Esophagus muscularis mucosa (tissue), 4 donors: ENCODE results near the gene HSPA1B. TPM values are rescaled to one million over a fixed set of nuclear protein-coding genes. Genes with fewer than 3 reads are reported as not detected.
"Not testable (repeated sequence)": the region's sequence is repeated elsewhere in the genome, so short reads cannot be mapped to it uniquely, and the experiment has no call there.

ENCODE experiments used
- DNase-seq: peaks from one replicate; pipeline ENCODE4 v3.0.0-alpha.2; 2017; ENCODE audit errors: extremely low spot score
- H3K27ac ChIP-seq, 4 donors: fragments of 200-600 bp; sonication (generic); replicated peaks in 1 of 4; 1 replicate in 3 of 4; 2 replicates in 1 of 4; pipeline ENCODE4 v1.5.1; 2016 to 2019; ENCODE audit warnings: mild to moderate bottlenecking in 1 of 4
- H3K27me3 ChIP-seq, 4 donors: fragments of 200-600 bp; sonication (generic); one replicate each; pipeline versions ENCODE4 v1.5.1 to v1.6.0; 2016 to 2019
- H3K36me3 ChIP-seq, 4 donors: fragments of 200-600 bp; sonication (generic); one replicate each; pipeline ENCODE4 v1.5.1; 2016 to 2019
- H3K4me1 ChIP-seq, 4 donors: fragments of 200-600 bp; sonication (generic); one replicate each; pipeline ENCODE4 v1.5.1; 2016 to 2019
- H3K4me3 ChIP-seq, 4 donors: fragments of 200-600 bp; sonication (generic); 1 replicate in 2 of 4; 2 replicates in 2 of 4; pipeline ENCODE4 v1.5.1; 2016 to 2019; ENCODE audit warnings: mild to moderate bottlenecking in 4 of 4, moderate library complexity in 1 of 4
- H3K9me3 ChIP-seq, 4 donors: fragments of 200-600 bp; sonication (generic); 1 replicate in 3 of 4; 2 replicates in 1 of 4; pipeline ENCODE4 v1.5.1; 2016 to 2019
- CTCF ChIP-seq, 3 experiments: fragments of 200-600 bp in 2 of 3; fragments of 450-650 bp in 1 of 3; sonication (generic) in 2 of 3; IDR thresholded peaks; one replicate each; pipeline ENCODE4 v1.5.1; 2017 to 2019; ENCODE audit warnings: antibody characterized with exemption in 3 of 3, mild to moderate bottlenecking in 2 of 3, moderate library complexity in 1 of 3
- EP300 ChIP-seq: sonication (generic); formaldehyde crosslinking; IDR thresholded peaks from one replicate; pipeline ENCODE4 v1.6.1; 2017; ENCODE audit warnings: antibody characterized with exemption
- POLR2A ChIP-seq: fragments of 450-650 bp; IDR thresholded peaks from one replicate; pipeline ENCODE4 v1.6.1; 2017; ENCODE audit warnings: antibody characterized with exemption, moderate library complexity, mild to moderate bottlenecking, low read depth
- POLR2AphosphoS5 ChIP-seq, 2 donors: sonication (generic); formaldehyde crosslinking; IDR thresholded peaks; one replicate each; pipeline ENCODE4 v1.6.1; 2017; ENCODE audit warnings: antibody characterized with exemption in 2 of 2
- WGBS: methylation state at CpG from one replicate; pipeline ENCODE4 v1.1.5; 2018; 5-methylcytosine and 5-hydroxymethylcytosine counted together
- intact Hi-C: fragments of 100-400 bp; cut with DNase I; formaldehyde crosslinking; loops from one replicate; pipeline ENCODE4 v1.15.1; 2023
- total RNA-seq, 4 donors: library from RNA; depleted of rRNA; stranded (reverse); fragments of >200 nt; gene quantifications; one replicate each; pipeline versions ENCODE4 v1.1.0 to v1.2.1, GENCODE V29; 2016

The HSPA1B gene
- total RNA-seq, 4 donors from 2014 or later = 120 to 315 (median 274) TPM

- Histone ChIP-seq H3K27me3 (no peaks in the 10 kb centered on the region), H3K4me3 (no peak overlapping the region), H3K27ac (no peak overlapping the region), H3K9me3 (no peaks in the 10 kb centered on the region), H3K36me3 (peaks cover 0 to 8% (median 7%) of the 10 kb centered on the region in 4 donors), H3K4me1 (peaks cover 20 to 35% (median 27%) of the 10 kb centered on the region in 4 donors)
- 83% methylated on average over 20 of the region's 21 CpGs for WGBS
- no peak for DNase-seq
- intact Hi-C loops = loop anchor here (10.0 kb wide), 1 partner anchor 181 kb away; the partner anchor contains the start of gene LY6G5C
- no peak for TF ChIP-seq POLR2A
- TF ChIP-seq POLR2AphosphoS5 (IDR thresholded peaks at IDR 0.05) = no peak
- no peak for TF ChIP-seq CTCF (IDR thresholded peaks at IDR 0.05)
- TF ChIP-seq EP300 = no peak
These were observed 37.9 kb downstream of the HSPA1B start for GRCh38 chr6:31865205-31866118.

- not testable (repeated sequence) for H3K9me3 ChIP-seq, H3K27me3 ChIP-seq, H3K4me3 ChIP-seq, H3K36me3 ChIP-seq, DNase-seq, H3K27ac ChIP-seq
- peaks cover 5 to 11% (median 10%) of the 10 kb centered on the region in 4 donors for H3K4me1 ChIP-seq
- intact Hi-C loops = loop anchor here (10.0 kb wide), 1 partner anchor 184 kb away; the partner anchor contains the start of gene LY6G5C
- WGBS = 67% methylated on average over 1 of the region's 1 CpG
These were observed 41.1 kb downstream of the HSPA1B start for GRCh38 chr6:31868658-31868971.

DNA sequence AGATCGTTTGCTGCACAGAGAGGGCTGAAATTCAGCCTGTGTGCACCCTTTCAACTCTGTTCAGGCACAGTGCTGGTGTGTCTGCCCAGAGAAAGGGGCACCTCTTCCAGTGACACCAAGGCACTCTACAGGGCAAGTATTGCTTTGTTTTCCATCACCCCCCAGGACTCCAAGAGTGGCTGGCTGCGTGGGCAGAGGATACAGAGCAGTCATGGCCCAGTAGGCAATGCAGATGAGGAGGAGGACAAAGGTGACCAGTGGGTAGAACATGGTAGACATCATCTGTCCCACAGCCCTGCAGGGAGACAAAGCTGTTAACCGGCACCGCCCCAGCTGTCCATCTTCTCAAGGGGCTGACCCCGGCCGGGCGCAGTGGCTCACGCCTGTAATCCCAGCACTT lies 41.8 kb downstream of the HSPA1B start:
- H3K4me1 ChIP-seq = peaks cover under 1 to 4% (median 3%) of the 10 kb centered on the region in 4 donors
- intact Hi-C loops = loop anchor here (10.0 kb wide), 1 partner anchor 185 kb away; the partner anchor contains the start of gene LY6G5C
- no peak for DNase-seq
- no peaks in the 10 kb centered on the region for H3K9me3 ChIP-seq
- H3K4me3 ChIP-seq = no peak overlapping the region
- TF ChIP-seq EP300 (no peak), POLR2A (no peak), CTCF (IDR thresholded peaks at IDR 0.05) (no peak), POLR2AphosphoS5 (IDR thresholded peaks at IDR 0.05) (no peak)
- no peaks in the 10 kb centered on the region for H3K27me3 ChIP-seq
- H3K27ac ChIP-seq = no peak overlapping the region
- 87% methylated on average over 4 of the region's 8 CpGs for WGBS
- no peaks in the 10 kb centered on the region for H3K36me3 ChIP-seq

- Histone ChIP-seq H3K36me3 (no peaks in the 10 kb centered on the region), H3K27me3 (no peaks in the 10 kb centered on the region), H3K4me3 (no peak overlapping the region), H3K9me3 (no peaks in the 10 kb centered on the region), H3K4me1 (no peaks in the 10 kb centered on the region), H3K27ac (no peak overlapping the region)
- WGBS = 74% methylated on average over 13 of the region's 16 CpGs
- DNase-seq = no peak
- intact Hi-C loops = no loop called here
- TF ChIP-seq CTCF (IDR thresholded peaks at IDR 0.05) = no peak
- TF ChIP-seq EP300 = no peak
- TF ChIP-seq POLR2AphosphoS5 (IDR thresholded peaks at IDR 0.05) = no peak
- TF ChIP-seq POLR2A = no peak
These were observed 42.9 kb downstream of the HSPA1B start for GRCh38 chr6:31870385-31870921.

GRCh38 chr6:31871046-31871659 lies 43.6 kb downstream of the HSPA1B start:
- 47% methylated on average over 9 of the region's 9 CpGs for WGBS
- intact Hi-C loops = no loop called here
- H3K4me1 ChIP-seq = no peaks in the 10 kb centered on the region
- no peak for DNase-seq
- no peaks in the 10 kb centered on the region for H3K36me3 ChIP-seq
- no peak overlapping the region for H3K27ac ChIP-seq
- H3K9me3 ChIP-seq = no peaks in the 10 kb centered on the region
- H3K27me3 ChIP-seq = no peaks in the 10 kb centered on the region
- H3K4me3 ChIP-seq = no peak overlapping the region
- TF ChIP-seq POLR2AphosphoS5 (IDR thresholded peaks at IDR 0.05) = no peak
- TF ChIP-seq EP300 = no peak
- TF ChIP-seq POLR2A = no peak
- TF ChIP-seq CTCF (IDR thresholded peaks at IDR 0.05) = no peak
